K562 (cell line): ENCODE data around the gene UBE2R2. TPM values are rescaled to one million over a fixed set of nuclear protein-coding genes. Genes with fewer than 3 reads are reported as not detected.
A peak's percentile ranks its signal among the peaks of the same experiment; 100 is the strongest.

Source experiments
- ATAC-seq: fragments of 200-7000 bp; cut with Tn5 transposase; 3 replicates; pipeline ENCODE4 v1.9.1; 2020; ENCODE audit warnings: moderate library complexity
- BruUV-seq: library from RNA; stranded (reverse); fragments of 400-500 nt; replicated peaks from 2 replicates; lab custom pipeline; 2021; lab: Mats Ljungman, UMichigan
- CTCF ChIA-PET: fragments of 300-600 bp; formaldehyde crosslinking; extraction: SDS; loops from one replicate; lab custom pipeline; 2021; ENCODE audit warnings: low intra/inter-chr PET ratio; lab: Yijun Ruan, JAX
- POLR2A ChIA-PET: fragments of 300-600, 350-650 bp; sonication (Branson Sonifier 250); formaldehyde crosslinking; extraction: SDS; loops from one replicate; lab custom pipeline; 2021; ENCODE audit warnings: antibody characterized with exemption, inconsistent platforms; lab: Yijun Ruan, JAX
- DNase-seq, 4 experiments: peaks; one replicate each; pipeline versions ENCODE4 v3.0.0 to v3.0.0-alpha.2; 2011 to 2018; ENCODE audit warnings: low spot score in 3 of 4, mixed read lengths in 3 of 4; ENCODE audit errors: extremely low read depth in 1 of 4
- FAIRE-seq: peaks from 2 replicates; lab custom pipeline; 2011; peaks lifted over from hg19 to GRCh38; lab: Jason Lieb, UNC
- H2AFZ ChIP-seq: 2 replicates; pipeline ENCODE4 v1.6.0; 2011; ENCODE audit warnings: low read depth, low read length, control low read depth, inconsistent platforms
- H3K27ac ChIP-seq: fragments of 200-600 bp; 3 replicates; pipeline ENCODE4 v1.8.0; 2011; ENCODE audit warnings: low read depth, mild to moderate bottlenecking, control low read depth, inconsistent platforms, low read length, moderate library complexity, mixed read lengths; ENCODE audit errors: extremely low read depth
- H3K27me3 ChIP-seq, 2 experiments: fragments of 300-600 bp in 1 of 2; 2 replicates in 1 of 2; 3 replicates in 1 of 2; pipeline versions ENCODE4 v1.6.0 to v1.8.0; 2011; ENCODE audit warnings: inconsistent platforms in 2 of 2, low read length in 2 of 2, mild to moderate bottlenecking in 1 of 2, mixed read lengths in 1 of 2, moderate library complexity in 1 of 2; ENCODE audit not compliant: control insufficient read depth in 2 of 2, insufficient read depth in 2 of 2
- H3K36me3 ChIP-seq: fragments of 300-600 bp; 3 replicates; pipeline ENCODE4 v1.8.0; 2011; ENCODE audit warnings: mild to moderate bottlenecking, low read length, inconsistent platforms; ENCODE audit not compliant: control insufficient read depth, insufficient read depth
- H3K4me1 ChIP-seq, 2 experiments: fragments of 200-600 bp in 1 of 2; replicated peaks in 1 of 2; 2 replicates in 1 of 2; 3 replicates in 1 of 2; pipeline versions ENCODE4 v1.5.1 to v1.8.0; 2011; ENCODE audit warnings: inconsistent platforms in 2 of 2, low read length in 2 of 2, mild to moderate bottlenecking in 1 of 2, mixed read lengths in 1 of 2, moderate library complexity in 1 of 2; ENCODE audit not compliant: control insufficient read depth in 2 of 2, insufficient read depth in 2 of 2
- H3K4me2 ChIP-seq: 2 replicates; pipeline ENCODE4 v1.6.1; 2011; ENCODE audit warnings: low read length, control low read depth, inconsistent platforms, mixed read lengths; ENCODE audit not compliant: insufficient read depth
- H3K4me3 ChIP-seq: fragments of 200-600 bp; sonication (generic), shearing (Covaris generic); 2 replicates; pipeline ENCODE4 v1.5.1; 2016; ENCODE audit warnings: control low read depth, inconsistent platforms
- H3K79me2 ChIP-seq: fragments of 200-600 bp; 3 replicates; pipeline ENCODE4 v1.8.0; 2011; ENCODE audit warnings: low read length, inconsistent platforms; ENCODE audit not compliant: control insufficient read depth, insufficient read depth
- H3K9ac ChIP-seq, 2 experiments: 2 replicates each; pipeline versions ENCODE4 v1.6.0 to v1.6.1; 2011; ENCODE audit warnings: low read depth in 2 of 2, low read length in 2 of 2, control low read depth in 1 of 2, inconsistent platforms in 1 of 2, mild to moderate bottlenecking in 1 of 2, mixed read lengths in 1 of 2; ENCODE audit not compliant: insufficient read depth in 1 of 2
- H3K9me1 ChIP-seq: one replicate; pipeline ENCODE4 v1.6.0; 2011; ENCODE audit warnings: inconsistent platforms, mild to moderate bottlenecking, low read length, moderate library complexity; ENCODE audit not compliant: control insufficient read depth, insufficient read depth
- H3K9me3 ChIP-seq: replicated peaks from 2 replicates; pipeline ENCODE4 v1.5.1; 2011; ENCODE audit warnings: low read depth, low read length, inconsistent platforms; ENCODE audit not compliant: control insufficient read depth, insufficient read depth
- H4K20me1 ChIP-seq: replicated peaks from 2 replicates; pipeline ENCODE4 v1.6.1; 2011; ENCODE audit warnings: low read length, inconsistent platforms, mixed read lengths; ENCODE audit not compliant: control insufficient read depth, insufficient read depth
- HDAC8 ChIP-seq: fragments of 450-650 bp; IDR thresholded peaks from 2 replicates; pipeline ENCODE4 v1.6.1; 2016; ENCODE audit warnings: mild to moderate bottlenecking, missing genetic modification characterization, moderate library complexity, missing compliant biosample characterization
- HNRNPK ChIP-seq: fragments of 200-400 bp; formaldehyde crosslinking; IDR thresholded peaks from one replicate; pipeline ENCODE4 v1.6.1; 2018; ENCODE audit warnings: mild to moderate bottlenecking, low read depth, low read length; ENCODE audit not compliant: poor library complexity, severe bottlenecking
- VEZF1 ChIP-seq: fragments of 200-800 bp; sonication (Bioruptor generic); IDR thresholded peaks from 2 replicates; pipeline ENCODE4 v1.6.1; 2017; ENCODE audit warnings: missing genetic modification characterization, missing compliant biosample characterization
- WGBS: fragments of 100-300 bp; shearing (Covaris generic); methylation state at CpG from one replicate; pipeline ENCODE4 v1.1.6; 2016; ENCODE audit warnings: low coverage, mixed read lengths; ENCODE audit not compliant: insufficient coverage; ENCODE audit errors: missing lambda C conversion rate; 5-methylcytosine and 5-hydroxymethylcytosine counted together
- in situ Hi-C: fragments of 300-500 bp; cut with MboI; formaldehyde crosslinking; loops from 4 replicates; pipeline ENCODE4 v1.15.0; 2018; ENCODE audit warnings: inconsistent platforms, mixed read lengths
- intact Hi-C: fragments of 100-400 bp; cut with micrococcal nuclease; formaldehyde crosslinking; loops from 2 replicates; pipeline ENCODE4 v1.14.2; 2022
- polyA plus RNA-seq, 8 experiments: library from polyadenylated mRNA; depleted of rRNA in 4 of 8; stranded (reverse) in 5 of 8; unstranded in 3 of 8; fragments of >200 nt; fragmentation: Nextera tagmentation in 2 of 8; fragmentation: Illumina TruSeq in 1 of 8; extraction: Ambion mirVana in 2 of 8; extraction: Trizol in 1 of 8; gene quantifications; 2 replicates each; pipeline versions ENCODE4 v1.2.1 to v1.2.3, GENCODE V29; 2011 to 2014; ENCODE audit warnings: inconsistent platforms in 1 of 8, missing spikeins in 1 of 8
- small RNA-seq: library from RNA; depleted of rRNA; stranded (forward); fragments of <200 nt; gene quantifications from one replicate; pipeline ENCODE3, GENCODE V24; 2014
- total RNA-seq, 7 experiments: library from RNA; depleted of rRNA in 6 of 7; stranded (reverse); fragments of >200 nt in 6 of 7; fragmentation: Illumina TruSeq in 2 of 7; extraction: Trizol in 2 of 7; gene quantifications; 2 replicates each; pipeline versions ENCODE4 v1.2.1 to v1.2.3, GENCODE V29; 2011 to 2021; ENCODE audit warnings: low replicate concordance in 1 of 7

Gene UBE2R2
- total and polyA plus RNA-seq, 9 of the 15 experiments (the other 6 are each of a cell fraction or from before 2014, with no cell fraction given), result 7.8 to 26.2 (median 11.8) TPM

DNA sequence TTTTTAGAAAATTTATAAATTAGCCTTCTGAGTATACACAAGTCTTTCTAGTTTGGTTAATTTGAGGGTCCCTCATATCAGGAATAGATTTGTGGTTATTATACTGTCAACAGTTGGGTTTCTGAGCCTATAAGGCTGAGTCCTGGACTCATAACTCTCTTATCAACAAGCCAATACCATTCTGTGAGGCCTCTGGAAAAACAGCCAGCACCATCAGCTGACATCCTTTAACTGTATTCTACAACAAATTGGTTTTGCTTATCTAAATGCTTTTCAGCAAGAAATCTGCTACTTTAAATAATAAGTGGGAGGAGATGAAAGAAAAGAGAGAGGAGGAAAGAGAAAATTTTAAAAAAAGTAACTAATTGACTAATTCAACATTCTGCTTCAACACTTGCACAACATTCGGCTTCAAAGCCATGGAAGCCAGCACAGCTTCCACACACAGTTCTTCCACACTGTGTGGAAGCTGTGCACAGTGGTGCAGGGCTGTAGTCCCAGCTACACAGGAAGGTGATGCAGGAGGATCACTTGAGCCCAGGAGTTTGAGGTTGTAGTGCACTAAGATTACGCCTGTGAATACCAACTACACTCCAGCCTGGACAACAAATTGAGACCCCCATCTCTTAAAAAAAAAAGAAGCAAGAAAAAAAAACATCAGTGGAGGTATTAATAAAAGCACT is 147.3 kb downstream of the UBE2R2 start:
- TF ChIP-seq HDAC8 (tag) (no peak), VEZF1 (CRISPR knock-in tag) (no peak), HNRNPK (no peak)
- TF ChIP-seq, all 486 proteins: peak for 0
- Histone ChIP-seq H3K27ac (no peak overlapping the region), H3K27me3 (no peaks in the 10 kb centered on the region), H3K4me2 (no peak overlapping the region), H3K9ac (no peak overlapping the region), H3K79me2 (no peaks in the 10 kb centered on the region), H3K4me1 (no peaks in the 10 kb centered on the region), H3K4me3 (no peak overlapping the region), H3K9me3 (no peaks in the 10 kb centered on the region), H3K9me1 (no peaks in the 10 kb centered on the region), H2AFZ (no peak overlapping the region), H4K20me1 (no peaks in the 10 kb centered on the region), H3K36me3 (peaks cover 62% of the 10 kb centered on the region)
- ChIA-PET POLR2A (interaction anchor here (0.6 to 1.4 kb wide), 4 partner anchors 10 to 149 kb away, joined by 3 read pairs; no protein-coding TSS in a partner anchor), CTCF (no interaction called here)
- DNase-seq (no peak), ATAC-seq (no peak), FAIRE-seq (no peak)
- BruUV-seq, result no TSS peak
- in situ Hi-C loops (no loop called here), intact Hi-C loops (no loop called here)
- 94% methylated on average over 2 of the region's 2 CpGs for WGBS

Small RNA genes lying within 50 kb of the gene (small RNA-seq; reads per million reads assigned to genes)
- gene RF00019 (not detected), gene RNU4ATAC11P (not detected), gene SNORD121A (37.0 reads per million, percentile 98 among the genes with 10 or more reads in this experiment), gene SNORD121B (not detected)

Other genes with a start within 250 kb of the UBE2R2 start
- not detected in 2 replicates for gene PRSS3, start 21.6 kb upstream of the UBE2R2 start, total RNA-seq (2014; rRNA removed)
- gene PRSS3, start 21.6 kb upstream of the UBE2R2 start, total RNA-seq (2014; rRNA removed; fragmentation: Illumina TruSeq; extraction: Trizol), result not detected in 2 replicates
- not detected in 2 replicates for gene PRSS3, start 21.6 kb upstream of the UBE2R2 start, total RNA-seq (2015; rRNA removed; fragmentation: Illumina TruSeq; extraction: Trizol)
- gene PRSS3, start 21.6 kb upstream of the UBE2R2 start, total RNA-seq (2021), result 0.42 and 1.3 TPM in 2 replicates
- not detected in 2 replicates for gene PRSS3, start 21.6 kb upstream of the UBE2R2 start, polyA plus RNA-seq (2011; rRNA removed)
- 0.18 TPM in 1 of 2 replicates, not detected in the other for gene PRSS3, start 21.6 kb upstream of the UBE2R2 start, polyA plus RNA-seq (2014; fragmentation: Illumina TruSeq; extraction: Trizol)
- gene PRSS3, start 21.6 kb upstream of the UBE2R2 start, polyA plus RNA-seq (2014; fragmentation: Nextera tagmentation; extraction: Ambion mirVana), result under 1 TPM in 1 of 2 experiments, not detected in 1; 0.35 TPM
- gene PRSS3, start 21.6 kb upstream of the UBE2R2 start, polyA plus RNA-seq (2014; rRNA removed), result not detected in 2 replicates
- 14.8 and 18.6 TPM in 2 replicates for gene UBAP2, start 231.7 kb downstream of the UBE2R2 start, total RNA-seq (2014; rRNA removed)
- 18.4 and 21.4 TPM in 2 replicates for gene UBAP2, start 231.7 kb downstream of the UBE2R2 start, total RNA-seq (2014; rRNA removed; fragmentation: Illumina TruSeq; extraction: Trizol)
- gene UBAP2, start 231.7 kb downstream of the UBE2R2 start, total RNA-seq (2015; rRNA removed; fragmentation: Illumina TruSeq; extraction: Trizol), result 18.7 and 19.8 TPM in 2 replicates
- gene UBAP2, start 231.7 kb downstream of the UBE2R2 start, total RNA-seq (2021), result 46.2 and 47.6 TPM in 2 replicates
- gene UBAP2, start 231.7 kb downstream of the UBE2R2 start, polyA plus RNA-seq (2011; rRNA removed), result 19.4 and 32.9 TPM in 2 replicates
- 43.7 and 47.9 TPM in 2 replicates for gene UBAP2, start 231.7 kb downstream of the UBE2R2 start, polyA plus RNA-seq (2014; fragmentation: Illumina TruSeq; extraction: Trizol)
- 10 to 100 TPM in 1 of 2 experiments, 1 to 10 TPM in 1; 8.7 to 11.1 TPM for gene UBAP2, start 231.7 kb downstream of the UBE2R2 start, polyA plus RNA-seq (2014; fragmentation: Nextera tagmentation; extraction: Ambion mirVana)
- gene UBAP2, start 231.7 kb downstream of the UBE2R2 start, polyA plus RNA-seq (2014; rRNA removed), result 25.3 and 27.1 TPM in 2 replicates